ENCODE measurements around the gene TM4SF18. TPM values are rescaled to one million over a fixed set of nuclear protein-coding genes. Genes with fewer than 3 reads are reported as not detected.

TM4SF18 gene
- total and polyA plus RNA-seq, 2 experiments from 2014 or later = 1.6 to 2.0 TPM

DNA sequence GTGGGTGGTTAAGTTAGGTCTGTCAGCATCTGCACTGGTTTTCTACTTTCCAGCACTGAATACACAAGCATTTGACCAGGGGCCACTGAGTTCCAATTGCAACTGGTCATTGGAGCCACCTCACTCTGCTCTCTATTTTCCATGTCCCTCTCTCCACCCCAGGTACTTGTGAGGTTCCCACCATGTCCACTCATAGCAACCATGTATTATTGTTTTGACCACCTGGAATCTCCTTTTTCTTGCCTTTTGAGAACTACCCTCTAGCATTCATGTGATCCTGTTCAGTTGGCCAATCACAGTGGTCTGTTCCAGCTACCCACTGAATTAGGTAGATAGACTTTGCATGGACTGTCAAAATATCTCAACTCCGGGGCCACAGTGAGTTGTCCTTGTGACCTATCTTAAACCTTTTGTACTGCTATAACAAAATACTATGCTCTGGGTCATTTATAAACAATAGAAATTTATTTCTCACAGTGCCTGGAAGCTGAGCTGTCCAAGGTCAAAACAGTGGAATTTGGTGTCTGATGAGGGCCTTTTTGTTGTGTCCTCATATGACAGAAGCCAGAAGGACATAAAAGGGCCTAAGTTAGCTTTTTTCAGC, 20.2 kb upstream of the TM4SF18 start (continued):
- TF ChIP-seq EZH2phosphoT487 (IDR thresholded peaks at IDR 0.05; ENCODE audit: unreplicated experiment) = no peak

DNA sequence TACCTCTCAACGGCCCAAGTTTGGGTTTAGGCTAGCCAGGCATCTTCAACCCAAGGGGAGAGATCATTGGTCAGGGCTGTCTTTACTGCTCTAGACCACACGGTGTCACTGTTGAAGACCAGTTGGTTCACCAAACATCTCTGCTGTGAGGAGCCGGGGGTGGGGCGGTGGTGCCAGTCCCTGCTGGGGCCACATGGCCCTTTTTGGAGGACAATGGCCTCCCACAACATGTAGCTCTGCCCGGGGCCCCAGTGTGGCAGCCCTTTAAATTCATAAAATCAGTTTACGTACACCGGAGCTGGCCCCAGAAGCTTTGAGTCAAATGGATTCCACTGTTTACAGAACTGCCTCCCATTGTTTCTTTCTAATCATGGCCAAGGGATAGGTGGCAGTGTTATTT, 19.1 kb upstream of the TM4SF18 start:
- ATAC-seq (peak; percentile 99), DNase-seq (ENCODE audit: low spot score) (peak; percentile 90)
- H3K27ac ChIP-seq (ENCODE audit: low read depth) = no peak overlapping the region
- H3K27me3 ChIP-seq (ENCODE audit: insufficient read depth) = no peaks in the 10 kb centered on the region
- no peaks in the 10 kb centered on the region for H3K79me2 ChIP-seq (replicated peaks; ENCODE audit: insufficient read depth)
- Mint-ChIP-seq H3K36me3 (ENCODE audit: low read depth) (no peaks in the 10 kb centered on the region), H3K9me3 (no peaks in the 10 kb centered on the region), H3K27me3 (ENCODE audit: insufficient read depth, low read depth, poor library complexity) (peaks cover 3% of the 10 kb centered on the region), H3K4me3 (no peak overlapping the region), H3K4me1 (no peaks in the 10 kb centered on the region; the same call in 1 of the 3 replicates), H3K27ac (no peak overlapping the region)
- no peaks in the 10 kb centered on the region for H3F3A ChIP-seq (replicated peaks; ENCODE audit: low read depth)
- H4K20me1 ChIP-seq (replicated peaks; ENCODE audit: insufficient read depth) = no peaks in the 10 kb centered on the region
- H3K4me3 ChIP-seq = no peak overlapping the region
- H3K4me2 ChIP-seq = no peak overlapping the region
- no peak for TF ChIP-seq STAT1 (IDR thresholded peaks at IDR 0.05; ENCODE audit: unreplicated experiment)
- no peak for TF ChIP-seq JUNB (IDR thresholded peaks at IDR 0.05; ENCODE audit: unreplicated experiment)
- TF ChIP-seq, protein P1, sequence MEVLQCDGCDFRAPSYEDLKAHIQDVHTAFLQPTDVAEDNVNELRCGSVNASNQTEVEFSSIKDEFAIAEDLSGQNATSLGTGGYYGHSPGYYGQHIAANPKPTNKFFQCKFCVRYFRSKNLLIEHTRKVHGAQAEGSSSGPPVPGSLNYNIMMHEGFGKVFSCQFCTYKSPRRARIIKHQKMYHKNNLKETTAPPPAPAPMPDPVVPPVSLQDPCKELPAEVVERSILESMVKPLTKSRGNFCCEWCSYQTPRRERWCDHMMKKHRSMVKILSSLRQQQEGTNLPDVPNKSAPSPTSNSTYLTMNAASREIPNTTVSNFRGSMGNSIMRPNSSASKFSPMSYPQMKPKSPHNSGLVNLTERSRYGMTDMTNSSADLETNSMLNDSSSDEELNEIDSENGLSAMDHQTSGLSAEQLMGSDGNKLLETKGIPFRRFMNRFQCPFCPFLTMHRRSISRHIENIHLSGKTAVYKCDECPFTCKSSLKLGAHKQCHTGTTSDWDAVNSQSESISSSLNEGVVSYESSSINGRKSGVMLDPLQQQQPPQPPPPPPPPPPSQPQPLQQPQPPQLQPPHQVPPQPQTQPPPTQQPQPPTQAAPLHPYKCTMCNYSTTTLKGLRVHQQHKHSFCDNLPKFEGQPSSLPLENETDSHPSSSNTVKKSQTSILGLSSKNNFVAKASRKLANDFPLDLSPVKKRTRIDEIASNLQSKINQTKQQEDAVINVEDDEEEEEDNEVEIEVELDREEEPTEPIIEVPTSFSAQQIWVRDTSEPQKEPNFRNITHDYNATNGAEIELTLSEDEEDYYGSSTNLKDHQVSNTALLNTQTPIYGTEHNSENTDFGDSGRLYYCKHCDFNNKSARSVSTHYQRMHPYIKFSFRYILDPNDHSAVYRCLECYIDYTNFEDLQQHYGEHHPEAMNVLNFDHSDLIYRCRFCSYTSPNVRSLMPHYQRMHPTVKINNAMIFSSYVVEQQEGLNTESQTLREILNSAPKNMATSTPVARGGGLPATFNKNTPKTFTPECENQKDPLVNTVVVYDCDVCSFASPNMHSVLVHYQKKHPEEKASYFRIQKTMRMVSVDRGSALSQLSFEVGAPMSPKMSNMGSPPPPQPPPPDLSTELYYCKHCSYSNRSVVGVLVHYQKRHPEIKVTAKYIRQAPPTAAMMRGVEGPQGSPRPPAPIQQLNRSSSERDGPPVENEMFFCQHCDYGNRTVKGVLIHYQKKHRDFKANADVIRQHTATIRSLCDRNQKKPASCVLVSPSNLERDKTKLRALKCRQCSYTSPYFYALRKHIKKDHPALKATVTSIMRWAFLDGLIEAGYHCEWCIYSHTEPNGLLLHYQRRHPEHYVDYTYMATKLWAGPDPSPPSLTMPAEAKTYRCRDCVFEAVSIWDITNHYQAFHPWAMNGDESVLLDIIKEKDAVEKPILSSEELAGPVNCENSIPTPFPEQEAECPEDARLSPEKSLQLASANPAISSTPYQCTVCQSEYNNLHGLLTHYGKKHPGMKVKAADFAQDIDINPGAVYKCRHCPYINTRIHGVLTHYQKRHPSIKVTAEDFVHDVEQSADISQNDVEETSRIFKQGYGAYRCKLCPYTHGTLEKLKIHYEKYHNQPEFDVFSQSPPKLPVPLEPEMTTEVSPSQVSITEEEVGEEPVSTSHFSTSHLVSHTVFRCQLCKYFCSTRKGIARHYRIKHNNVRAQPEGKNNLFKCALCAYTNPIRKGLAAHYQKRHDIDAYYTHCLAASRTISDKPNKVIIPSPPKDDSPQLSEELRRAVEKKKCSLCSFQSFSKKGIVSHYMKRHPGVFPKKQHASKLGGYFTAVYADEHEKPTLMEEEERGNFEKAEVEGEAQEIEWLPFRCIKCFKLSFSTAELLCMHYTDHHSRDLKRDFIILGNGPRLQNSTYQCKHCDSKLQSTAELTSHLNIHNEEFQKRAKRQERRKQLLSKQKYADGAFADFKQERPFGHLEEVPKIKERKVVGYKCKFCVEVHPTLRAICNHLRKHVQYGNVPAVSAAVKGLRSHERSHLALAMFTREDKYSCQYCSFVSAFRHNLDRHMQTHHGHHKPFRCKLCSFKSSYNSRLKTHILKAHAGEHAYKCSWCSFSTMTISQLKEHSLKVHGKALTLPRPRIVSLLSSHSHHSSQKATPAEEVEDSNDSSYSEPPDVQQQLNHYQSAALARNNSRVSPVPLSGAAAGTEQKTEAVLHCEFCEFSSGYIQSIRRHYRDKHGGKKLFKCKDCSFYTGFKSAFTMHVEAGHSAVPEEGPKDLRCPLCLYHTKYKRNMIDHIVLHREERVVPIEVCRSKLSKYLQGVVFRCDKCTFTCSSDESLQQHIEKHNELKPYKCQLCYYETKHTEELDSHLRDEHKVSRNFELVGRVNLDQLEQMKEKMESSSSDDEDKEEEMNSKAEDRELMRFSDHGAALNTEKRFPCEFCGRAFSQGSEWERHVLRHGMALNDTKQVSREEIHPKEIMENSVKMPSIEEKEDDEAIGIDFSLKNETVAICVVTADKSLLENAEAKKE (CRISPR knock-in tag; IDR thresholded peaks at IDR 0.05) = peak; percentile 98
- TF ChIP-seq, protein P2, sequence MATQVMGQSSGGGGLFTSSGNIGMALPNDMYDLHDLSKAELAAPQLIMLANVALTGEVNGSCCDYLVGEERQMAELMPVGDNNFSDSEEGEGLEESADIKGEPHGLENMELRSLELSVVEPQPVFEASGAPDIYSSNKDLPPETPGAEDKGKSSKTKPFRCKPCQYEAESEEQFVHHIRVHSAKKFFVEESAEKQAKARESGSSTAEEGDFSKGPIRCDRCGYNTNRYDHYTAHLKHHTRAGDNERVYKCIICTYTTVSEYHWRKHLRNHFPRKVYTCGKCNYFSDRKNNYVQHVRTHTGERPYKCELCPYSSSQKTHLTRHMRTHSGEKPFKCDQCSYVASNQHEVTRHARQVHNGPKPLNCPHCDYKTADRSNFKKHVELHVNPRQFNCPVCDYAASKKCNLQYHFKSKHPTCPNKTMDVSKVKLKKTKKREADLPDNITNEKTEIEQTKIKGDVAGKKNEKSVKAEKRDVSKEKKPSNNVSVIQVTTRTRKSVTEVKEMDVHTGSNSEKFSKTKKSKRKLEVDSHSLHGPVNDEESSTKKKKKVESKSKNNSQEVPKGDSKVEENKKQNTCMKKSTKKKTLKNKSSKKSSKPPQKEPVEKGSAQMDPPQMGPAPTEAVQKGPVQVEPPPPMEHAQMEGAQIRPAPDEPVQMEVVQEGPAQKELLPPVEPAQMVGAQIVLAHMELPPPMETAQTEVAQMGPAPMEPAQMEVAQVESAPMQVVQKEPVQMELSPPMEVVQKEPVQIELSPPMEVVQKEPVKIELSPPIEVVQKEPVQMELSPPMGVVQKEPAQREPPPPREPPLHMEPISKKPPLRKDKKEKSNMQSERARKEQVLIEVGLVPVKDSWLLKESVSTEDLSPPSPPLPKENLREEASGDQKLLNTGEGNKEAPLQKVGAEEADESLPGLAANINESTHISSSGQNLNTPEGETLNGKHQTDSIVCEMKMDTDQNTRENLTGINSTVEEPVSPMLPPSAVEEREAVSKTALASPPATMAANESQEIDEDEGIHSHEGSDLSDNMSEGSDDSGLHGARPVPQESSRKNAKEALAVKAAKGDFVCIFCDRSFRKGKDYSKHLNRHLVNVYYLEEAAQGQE (IDR thresholded peaks at IDR 0.05; ENCODE audit: unreplicated experiment) = no peak
- no peak for TF ChIP-seq ZNF331 (CRISPR knock-in tag; IDR thresholded peaks at IDR 0.05; ENCODE audit: low read depth)
- no peak for TF ChIP-seq NANOG (IDR thresholded peaks at IDR 0.05; ENCODE audit: borderline replicate concordance)
- no peak for TF ChIP-seq EZH2 (IDR thresholded peaks at IDR 0.05; ENCODE audit: low read depth, unreplicated experiment)
- peak; percentile 97 for TF ChIP-seq ZNF114 (CRISPR knock-in tag; IDR thresholded peaks at IDR 0.05)
- no peak for TF ChIP-seq EZH2phosphoT487 (IDR thresholded peaks at IDR 0.05; ENCODE audit: unreplicated experiment)
- TF ChIP-seq CREB1 (CRISPR knock-in tag; IDR thresholded peaks at IDR 0.05; ENCODE audit: low read depth) = peak; percentile 13; the same call in 1 of the 2 replicates
- TF ChIP-seq, protein P3, sequence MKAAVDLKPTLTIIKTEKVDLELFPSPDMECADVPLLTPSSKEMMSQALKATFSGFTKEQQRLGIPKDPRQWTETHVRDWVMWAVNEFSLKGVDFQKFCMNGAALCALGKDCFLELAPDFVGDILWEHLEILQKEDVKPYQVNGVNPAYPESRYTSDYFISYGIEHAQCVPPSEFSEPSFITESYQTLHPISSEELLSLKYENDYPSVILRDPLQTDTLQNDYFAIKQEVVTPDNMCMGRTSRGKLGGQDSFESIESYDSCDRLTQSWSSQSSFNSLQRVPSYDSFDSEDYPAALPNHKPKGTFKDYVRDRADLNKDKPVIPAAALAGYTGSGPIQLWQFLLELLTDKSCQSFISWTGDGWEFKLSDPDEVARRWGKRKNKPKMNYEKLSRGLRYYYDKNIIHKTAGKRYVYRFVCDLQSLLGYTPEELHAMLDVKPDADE (IDR thresholded peaks at IDR 0.05) = no peak
- TF ChIP-seq POLR2AphosphoS5 (IDR thresholded peaks at IDR 0.05; ENCODE audit: low read depth) = no peak
- TF ChIP-seq, protein P4, sequence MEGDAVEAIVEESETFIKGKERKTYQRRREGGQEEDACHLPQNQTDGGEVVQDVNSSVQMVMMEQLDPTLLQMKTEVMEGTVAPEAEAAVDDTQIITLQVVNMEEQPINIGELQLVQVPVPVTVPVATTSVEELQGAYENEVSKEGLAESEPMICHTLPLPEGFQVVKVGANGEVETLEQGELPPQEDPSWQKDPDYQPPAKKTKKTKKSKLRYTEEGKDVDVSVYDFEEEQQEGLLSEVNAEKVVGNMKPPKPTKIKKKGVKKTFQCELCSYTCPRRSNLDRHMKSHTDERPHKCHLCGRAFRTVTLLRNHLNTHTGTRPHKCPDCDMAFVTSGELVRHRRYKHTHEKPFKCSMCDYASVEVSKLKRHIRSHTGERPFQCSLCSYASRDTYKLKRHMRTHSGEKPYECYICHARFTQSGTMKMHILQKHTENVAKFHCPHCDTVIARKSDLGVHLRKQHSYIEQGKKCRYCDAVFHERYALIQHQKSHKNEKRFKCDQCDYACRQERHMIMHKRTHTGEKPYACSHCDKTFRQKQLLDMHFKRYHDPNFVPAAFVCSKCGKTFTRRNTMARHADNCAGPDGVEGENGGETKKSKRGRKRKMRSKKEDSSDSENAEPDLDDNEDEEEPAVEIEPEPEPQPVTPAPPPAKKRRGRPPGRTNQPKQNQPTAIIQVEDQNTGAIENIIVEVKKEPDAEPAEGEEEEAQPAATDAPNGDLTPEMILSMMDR (conservative IDR thresholded peaks at IDR 0.05; ENCODE audit: low read depth in 2 of 2) = peak; percentile 78 to 96
- peak overlapping the region; percentile 76 for H2AFZ ChIP-seq
- peaks cover 8% of the 10 kb centered on the region; the same call in 1 of the 2 replicates for H3K9me2 ChIP-seq (ENCODE audit: insufficient read depth)
- H3K4me1 ChIP-seq (ENCODE audit: insufficient read depth) = no peaks in the 10 kb centered on the region
- no peaks in the 10 kb centered on the region for H3K36me3 ChIP-seq (ENCODE audit: insufficient read depth)
